Prostate gland (tissue), 2 donors: ENCODE measurements around the gene CNTN5. TPM values are rescaled to one million over a fixed set of nuclear protein-coding genes. Genes with fewer than 3 reads are reported as not detected.

ENCODE experiments used
- DNase-seq: peaks from one replicate; pipeline ENCODE4 v3.0.0-alpha.2; 2019; ENCODE audit warnings: low spot score
- H3K27ac ChIP-seq, 2 donors: fragments of 200-600 bp; sonication (generic); 2 replicates each; pipeline ENCODE4 v1.5.1; 2017 to 2019
- H3K27me3 ChIP-seq: fragments of 200-600 bp; sonication (generic); replicated peaks from 2 replicates; pipeline ENCODE4 v1.5.1; 2019; ENCODE audit not compliant: insufficient read depth
- H3K36me3 ChIP-seq, 2 donors: fragments of 200-600 bp; sonication (generic); 1 replicate in 1 of 2; 2 replicates in 1 of 2; pipeline versions ENCODE4 v1.5.1 to v1.8.1; 2017 to 2019
- H3K4me1 ChIP-seq: fragments of 200-600 bp; sonication (generic); replicated peaks from 2 replicates; pipeline ENCODE4 v1.5.1; 2019
- H3K4me3 ChIP-seq, 2 donors: fragments of 200-600 bp; sonication (generic); 2 replicates each; pipeline ENCODE4 v1.5.1; 2017 to 2019
- H3K9me3 ChIP-seq: fragments of 200-600 bp; sonication (generic); 2 replicates; pipeline ENCODE4 v1.5.1; 2017
- CTCF ChIP-seq, 4 experiments: fragments of 200-600 bp in 2 of 4; fragments of 450-650 bp in 2 of 4; sonication (generic) in 2 of 4; IDR thresholded peaks; 1 replicate in 3 of 4; 2 replicates in 1 of 4; pipeline ENCODE4 v1.5.1; 2016 to 2019; ENCODE audit warnings: antibody characterized with exemption in 4 of 4, mild to moderate bottlenecking in 2 of 4, moderate library complexity in 2 of 4
- POLR2A ChIP-seq: fragments of 450-650 bp; IDR thresholded peaks from one replicate; pipeline ENCODE4 v1.6.1; 2016; ENCODE audit warnings: antibody characterized with exemption, mild to moderate bottlenecking
- POLR2AphosphoS5 ChIP-seq: sonication (generic); formaldehyde crosslinking; IDR thresholded peaks from one replicate; pipeline ENCODE4 v1.6.1; 2017; ENCODE audit warnings: antibody characterized with exemption
- WGBS: methylation state at CpG from one replicate; pipeline ENCODE4 v1.1.5; 2018; 5-methylcytosine and 5-hydroxymethylcytosine counted together
- intact Hi-C: fragments of 100-400 bp; cut with DNase I; formaldehyde crosslinking; loops from one replicate; pipeline ENCODE4 v1.14.2; 2022
- total RNA-seq, 2 donors: library from RNA; depleted of rRNA; stranded (reverse); fragments of >200 nt; gene quantifications; one replicate each; pipeline ENCODE4 v1.1.0, GENCODE V29; 2016

Gene CNTN5
- 1 to 10 TPM in 1 of 2 donors, not detected in 1; 1.0 TPM for total RNA-seq

- peak within 1 kb of the TSS in 1 of 2 donors; percentile 20 for H3K4me3 ChIP-seq
- H3K36me3 ChIP-seq: no peaks in the 10 kb centered on the region
- TF ChIP-seq POLR2A: no peak
- no peak for TF ChIP-seq CTCF (IDR thresholded peaks at IDR 0.05)
- TF ChIP-seq POLR2AphosphoS5: no peak
- whole genome bisulfite sequencing: under 1% methylated on average over 41 of the region's 57 CpGs
- H3K4me1 ChIP-seq: no peaks in the 10 kb centered on the region
- DNase-seq: no peak
- H3K27me3 ChIP-seq: no peaks in the 10 kb centered on the region
- intact Hi-C loops: no loop called here
- no peak within 1 kb of the TSS for H3K27ac ChIP-seq
- H3K9me3 ChIP-seq: no peaks in the 10 kb centered on the region
These were observed at the start of gene CNTN5 for GRCh38 chr11:99020352-99021225. Gene CNTN5 (plus strand): TSS chr11:99020949.

DNA sequence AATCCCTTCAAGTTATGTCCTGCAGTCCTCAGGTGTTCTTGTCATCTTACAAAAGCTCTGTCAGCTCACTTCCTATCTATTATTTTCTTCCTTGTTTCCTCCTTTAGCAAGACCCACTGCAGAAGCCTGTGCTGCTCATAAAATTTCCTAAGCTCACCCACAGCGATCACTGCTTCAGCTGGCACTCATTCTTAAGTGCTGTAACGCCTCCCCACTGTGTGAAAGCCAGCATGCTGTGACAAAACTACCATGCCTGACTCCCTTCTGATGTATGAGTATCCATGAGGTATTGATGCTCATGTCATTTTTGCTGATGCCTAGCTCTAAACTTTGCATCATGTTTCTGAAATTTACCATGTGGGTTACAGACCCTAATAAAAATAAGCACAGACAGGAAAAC lies 41.5 kb upstream of the CNTN5 start:
- no peaks in the 10 kb centered on the region for H3K36me3 ChIP-seq
- WGBS: 23% methylated on average over 2 of the region's 2 CpGs
- H3K9me3 ChIP-seq: no peaks in the 10 kb centered on the region

GRCh38 chr11:99015634-99016454 lies 4.9 kb upstream of the CNTN5 start:
- Histone ChIP-seq H3K27ac (no peak overlapping the region), H3K27me3 (no peaks in the 10 kb centered on the region), H3K9me3 (no peaks in the 10 kb centered on the region), H3K4me3 (no peak overlapping the region), H3K4me1 (no peaks in the 10 kb centered on the region), H3K36me3 (no peaks in the 10 kb centered on the region)
- no peak for TF ChIP-seq POLR2AphosphoS5
- TF ChIP-seq CTCF (IDR thresholded peaks at IDR 0.05): peak; percentile 63 to 77 (median 74)
- TF ChIP-seq POLR2A: no peak
- DNase-seq: no peak
- WGBS: 17% methylated on average over 3 of the region's 3 CpGs
- intact Hi-C loops: no loop called here

More for the DNA sequence above, 41.5 kb upstream of the CNTN5 start:
- Histone ChIP-seq H3K27me3 (no peaks in the 10 kb centered on the region), H3K27ac (no peak overlapping the region), H3K4me3 (no peak overlapping the region), H3K4me1 (no peaks in the 10 kb centered on the region)
- intact Hi-C loops: no loop called here
- TF ChIP-seq POLR2A (no peak), POLR2AphosphoS5 (no peak), CTCF (IDR thresholded peaks at IDR 0.05) (no peak)
- DNase-seq: no peak

GRCh38 chr11:99019696-99020095 lies 1.1 kb upstream of the CNTN5 start:
- Histone ChIP-seq H3K4me3 (no peak overlapping the region), H3K27ac (no peak overlapping the region), H3K27me3 (no peaks in the 10 kb centered on the region), H3K9me3 (no peaks in the 10 kb centered on the region), H3K4me1 (no peaks in the 10 kb centered on the region), H3K36me3 (no peaks in the 10 kb centered on the region)
- no peak for DNase-seq
- WGBS: 9% methylated on average over 8 of the region's 8 CpGs
- intact Hi-C loops: no loop called here
- no peak for TF ChIP-seq CTCF (IDR thresholded peaks at IDR 0.05)
